ENCODE results near the gene TNK2. TPM values are rescaled to one million over a fixed set of nuclear protein-coding genes. Genes with fewer than 3 reads are reported as not detected.
"Not testable (repeated sequence)": the region's sequence is repeated elsewhere in the genome, so short reads cannot be mapped to it uniquely, and the experiment has no call there.

Gene TNK2
- total RNA-seq, 4 donors from 2014 or later, result 10.2 to 21.1 (median 12.7) TPM

- Histone ChIP-seq H3K27ac (peak overlapping the region; percentile 52 to 79 (median 57)), H3K4me3 (replicated peaks in 1 of 3) (no peak overlapping the region), H3K9me3 (no peaks in the 10 kb centered on the region), H3K36me3 (no peaks in the 10 kb centered on the region), H3K4me1 (peaks cover 11 to 15% of the 10 kb centered on the region in 2 donors), H3K27me3 (no peaks in the 10 kb centered on the region)
- intact Hi-C loops (cut with DNase I), result loop anchor here (5.0 kb wide), 1 partner anchor 53 kb away; no protein-coding TSS in a partner anchor
- TF ChIP-seq POLR2A (IDR thresholded peaks at IDR 0.05), result peak in 1 of 2 donors; percentile 22
- TF ChIP-seq CTCF (IDR thresholded peaks at IDR 0.05), result peak; percentile 93 to 97 (median 94)
- WGBS, 2 donors, result 19 to 40% methylated on average over 3 to 13 of the region's 14 CpGs
- DNase-seq, result peak; percentile 96 to 97
Measured at GRCh38 chr3:195914648-195915473, 6.5 kb upstream of the TNK2 start.

- H3K36me3 ChIP-seq; DNase-seq; H3K4me3 ChIP-seq (replicated peaks in 1 of 3); intact Hi-C loops (cut with DNase I); H3K27me3 ChIP-seq; H3K9me3 ChIP-seq: not testable (repeated sequence)
- WGBS, 2 donors, result 90 to 93% methylated on average over 8 of the region's 8 CpGs
- Histone ChIP-seq H3K4me1 (peaks cover 11 to 16% of the 10 kb centered on the region in 2 donors), H3K27ac (peak overlapping the region in 2 of 3 donors; percentile 57 to 79)
Measured at GRCh38 chr3:195914146-195914545, 5.8 kb upstream of the TNK2 start.

GRCh38 chr3:195913382-195913781, 5.0 kb upstream of the TNK2 start:
- no peaks in the 10 kb centered on the region for H3K27me3 ChIP-seq
- TF ChIP-seq CTCF (IDR thresholded peaks at IDR 0.05), result no peak
- no peak for TF ChIP-seq POLR2A (IDR thresholded peaks at IDR 0.05)
- intact Hi-C loops (cut with DNase I), result no loop called here

GRCh38 chr3:195911946-195912270, 3.6 kb upstream of the TNK2 start:
- H3K9me3 ChIP-seq, result no peaks in the 10 kb centered on the region
- TF ChIP-seq CTCF (IDR thresholded peaks at IDR 0.05), result no peak
- no peak for TF ChIP-seq POLR2A (IDR thresholded peaks at IDR 0.05)
- 73 to 74% methylated on average over 4 of the region's 4 CpGs for WGBS, 2 donors
- H3K27ac ChIP-seq, result no peak overlapping the region
- no peak for DNase-seq
- intact Hi-C loops (cut with DNase I), result no loop called here
- no peaks in the 10 kb centered on the region for H3K36me3 ChIP-seq
- H3K27me3 ChIP-seq, result no peaks in the 10 kb centered on the region
- peaks cover 30 to 36% of the 10 kb centered on the region in 2 donors for H3K4me1 ChIP-seq
- H3K4me3 ChIP-seq (replicated peaks in 1 of 3), result no peak overlapping the region

More at GRCh38 chr3:195913382-195913781, 5.0 kb upstream of the TNK2 start:
- DNase-seq, result no peak
- Histone ChIP-seq H3K36me3 (no peaks in the 10 kb centered on the region), H3K9me3 (no peaks in the 10 kb centered on the region), H3K4me3 (replicated peaks in 1 of 3) (no peak overlapping the region), H3K4me1 (peaks cover 16 to 21% of the 10 kb centered on the region in 2 donors), H3K27ac (no peak overlapping the region)
- 90 to 92% methylated on average over 11 of the region's 11 CpGs for WGBS, 2 donors

- no peaks in the 10 kb centered on the region for H3K36me3 ChIP-seq
- TF ChIP-seq CTCF (IDR thresholded peaks at IDR 0.05) (no peak), POLR2A (IDR thresholded peaks at IDR 0.05) (no peak)
- intact Hi-C loops (cut with DNase I), result no loop called here
- H3K27ac ChIP-seq, result no peak overlapping the region
- peaks cover 36 to 42% of the 10 kb centered on the region in 2 donors for H3K4me1 ChIP-seq
- DNase-seq, result no peak
- no peak overlapping the region for H3K4me3 ChIP-seq (replicated peaks in 1 of 3)
- 93% methylated on average over 14 of the region's 14 CpGs for WGBS, 2 donors
- no peaks in the 10 kb centered on the region for H3K9me3 ChIP-seq
- H3K27me3 ChIP-seq, result no peaks in the 10 kb centered on the region
Measured at GRCh38 chr3:195911041-195911945, 2.9 kb upstream of the TNK2 start.

Measured in thyroid gland (tissue), 4 donors.